KMS-11 (cell line): ENCODE measurements around the gene FLNA.

Source experiments
- H2AFZ ChIP-seq: fragments of 200-600 bp; sonication (generic); 2 replicates; pipeline ENCODE4 v1.6.1; 2016; ENCODE audit warnings: antibody characterized with exemption, mixed run types, low read depth
- H3K27ac ChIP-seq: fragments of 200-600 bp; sonication (generic); 2 replicates; pipeline ENCODE4 v1.6.1; 2016; ENCODE audit warnings: mild to moderate bottlenecking, mixed run types
- H3K27me3 ChIP-seq: fragments of 200-600 bp; sonication (generic); 2 replicates; pipeline ENCODE4 v1.6.1; 2017; ENCODE audit warnings: mild to moderate bottlenecking, low read depth, mixed run types, moderate library complexity; ENCODE audit not compliant: insufficient read depth
- H3K36me3 ChIP-seq: fragments of 200-600 bp; sonication (generic); 2 replicates; pipeline ENCODE4 v1.6.1; 2017; ENCODE audit warnings: mild to moderate bottlenecking, mixed run types; ENCODE audit not compliant: insufficient read depth
- H3K4me1 ChIP-seq: fragments of 200-600 bp; sonication (generic); 2 replicates; pipeline ENCODE4 v1.6.1; 2016; ENCODE audit warnings: mild to moderate bottlenecking, low read depth, mixed run types; ENCODE audit not compliant: poor library complexity, severe bottlenecking
- H3K4me2 ChIP-seq: fragments of 200-600 bp; sonication (generic); 2 replicates; pipeline ENCODE4 v1.7.0; 2016; ENCODE audit warnings: mild to moderate bottlenecking, mixed run types
- H3K4me3 ChIP-seq: fragments of 200-600 bp; sonication (generic); IDR thresholded peaks from 2 replicates; pipeline ENCODE4 v1.6.1; 2017; ENCODE audit warnings: low read depth, low read length, mixed read lengths; ENCODE audit not compliant: insufficient read depth
- H3K79me2 ChIP-seq: fragments of 200-600 bp; sonication (generic); 2 replicates; pipeline ENCODE4 v1.6.1; 2016; ENCODE audit warnings: low read depth, mixed run types; ENCODE audit not compliant: insufficient read depth
- H3K9ac ChIP-seq: fragments of 200-600 bp; sonication (generic); 2 replicates; pipeline ENCODE4 v1.6.1; 2016; ENCODE audit warnings: mild to moderate bottlenecking, mixed run types
- H4K20me1 ChIP-seq: fragments of 200-600 bp; sonication (generic); 2 replicates; pipeline ENCODE4 v1.6.1; 2016; ENCODE audit warnings: mild to moderate bottlenecking, mixed run types; ENCODE audit not compliant: insufficient read depth
- CTCF ChIP-seq: fragments of 200-600 bp; sonication (generic); conservative IDR thresholded peaks from 2 replicates; pipeline ENCODE4 v1.6.1; 2017; ENCODE audit warnings: low read depth, mild to moderate bottlenecking, antibody characterized with exemption, low read length, moderate library complexity, mixed read lengths

FLNA gene

GRCh38 chrX:154409222-154409871, 34.9 kb upstream of the FLNA start, which contains the start of gene DNASE1L1:
Gene DNASE1L1, minus strand, starts transcription at chrX:154409254. Its CDS starts 3,686 bp downstream, at chrX:154405568.
- H2AFZ ChIP-seq, result no peak within 1 kb of the TSS
- TF ChIP-seq CTCF, result no peak
- no peaks in the 10 kb centered on the region for H3K27me3 ChIP-seq
- no peak within 1 kb of the TSS for H3K4me3 ChIP-seq
- H4K20me1 ChIP-seq, result no peaks in the 10 kb centered on the region
- no peak within 1 kb of the TSS for H3K9ac ChIP-seq
- H3K4me1 ChIP-seq, result peaks cover 15% of the 10 kb centered on the region
- no peaks in the 10 kb centered on the region for H3K36me3 ChIP-seq
- no peak within 1 kb of the TSS for H3K27ac ChIP-seq
- H3K4me2 ChIP-seq, result no peak within 1 kb of the TSS
- H3K79me2 ChIP-seq, result no peaks in the 10 kb centered on the region

- Histone ChIP-seq H3K4me3 (no peak overlapping the region), H2AFZ (no peak overlapping the region), H3K9ac (no peak overlapping the region), H3K36me3 (no peaks in the 10 kb centered on the region), H3K4me1 (peaks cover 15% of the 10 kb centered on the region), H3K4me2 (no peak overlapping the region), H3K27ac (no peak overlapping the region), H3K79me2 (no peaks in the 10 kb centered on the region), H4K20me1 (no peaks in the 10 kb centered on the region), H3K27me3 (no peaks in the 10 kb centered on the region)
- no peak for TF ChIP-seq CTCF
Observed at GRCh38 chrX:154408659-154409221, 34.3 kb upstream of the FLNA start.

GRCh38 chrX:154404625-154405192, 30.3 kb upstream of the FLNA start:
- Histone ChIP-seq H3K4me2 (no peak overlapping the region), H3K9ac (no peak overlapping the region), H3K4me1 (no peaks in the 10 kb centered on the region), H3K27ac (no peak overlapping the region), H3K36me3 (no peaks in the 10 kb centered on the region), H2AFZ (no peak overlapping the region), H3K79me2 (peaks cover 6% of the 10 kb centered on the region), H4K20me1 (no peaks in the 10 kb centered on the region), H3K4me3 (no peak overlapping the region), H3K27me3 (no peaks in the 10 kb centered on the region)
- no peak for TF ChIP-seq CTCF

GRCh38 chrX:154403858-154404257, 29.4 kb upstream of the FLNA start:
- Histone ChIP-seq H3K79me2 (peaks cover 14% of the 10 kb centered on the region), H3K27me3 (no peaks in the 10 kb centered on the region), H3K4me3 (no peak overlapping the region), H3K27ac (no peak overlapping the region), H3K4me1 (no peaks in the 10 kb centered on the region), H3K4me2 (no peak overlapping the region), H2AFZ (no peak overlapping the region), H3K36me3 (0 out of 2 replicates have a peak, but pooled peaks cover 6% of the 10 kb centered on the region), H3K9ac (no peak overlapping the region), H4K20me1 (no peaks in the 10 kb centered on the region)
- TF ChIP-seq CTCF, result no peak
